Measurements from ENCODE around the gene MOV10L1. TPM values are rescaled to one million over a fixed set of nuclear protein-coding genes. Genes with fewer than 3 reads are reported as not detected.

MOV10L1 gene
- polyA plus RNA-seq, 10 donors, result 0.12 to 0.61 (median 0.39) TPM

DNA sequence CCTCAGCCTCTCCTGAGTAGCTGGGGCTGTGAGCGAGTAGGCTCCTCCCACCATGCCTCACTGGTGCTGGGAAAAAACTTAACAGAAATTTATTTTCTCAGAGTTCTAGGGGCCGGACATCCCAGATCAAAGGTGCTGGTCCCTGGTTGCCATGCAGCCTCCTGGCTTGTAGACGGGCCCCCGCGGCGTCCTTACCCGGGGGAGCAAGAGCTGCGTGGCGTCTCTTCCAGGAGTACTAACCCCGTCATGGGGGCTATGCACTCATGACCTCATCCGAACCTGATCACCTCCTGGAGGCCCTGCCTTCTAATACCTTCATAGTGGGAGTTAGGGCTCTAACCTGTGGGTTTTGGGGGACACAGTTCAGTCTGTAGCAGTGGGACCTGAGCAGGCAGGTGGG lies 98.5 kb downstream of the MOV10L1 start:
- no peak for DNase-seq

DNA sequence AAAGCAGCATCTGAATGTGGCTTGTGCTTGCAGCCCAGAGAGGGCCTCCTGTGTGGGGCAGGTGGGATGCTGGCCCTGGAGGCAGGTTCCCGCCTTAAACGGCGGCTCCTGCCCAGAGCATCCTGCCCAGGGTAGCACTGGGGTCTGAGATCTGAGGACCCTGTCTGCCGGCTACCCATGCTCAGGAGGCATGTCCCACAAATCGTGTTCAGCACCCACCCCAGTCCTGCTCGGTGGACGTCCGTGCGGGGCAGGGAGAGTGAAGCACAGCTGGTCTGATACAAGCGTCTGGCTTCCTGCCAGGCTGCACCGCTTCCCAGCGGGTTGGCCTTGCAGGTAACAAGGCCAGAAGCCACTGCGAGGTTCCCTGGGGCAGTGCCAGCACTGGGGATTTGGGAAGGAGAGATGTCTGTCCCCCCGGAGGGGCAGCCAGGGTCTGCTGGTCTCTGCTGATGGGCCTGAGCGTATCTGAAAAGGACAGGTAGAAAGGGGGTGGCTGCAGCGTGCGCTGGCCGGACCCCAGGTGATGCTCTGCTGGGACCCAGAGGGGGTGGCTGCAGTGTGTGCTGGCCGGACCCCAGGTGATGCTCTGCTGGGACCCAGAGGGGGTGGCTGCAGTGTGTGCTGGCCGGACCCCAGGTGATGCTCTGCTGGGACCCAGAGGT lies 99.5 kb downstream of the MOV10L1 start:
- no peak for DNase-seq

DNA sequence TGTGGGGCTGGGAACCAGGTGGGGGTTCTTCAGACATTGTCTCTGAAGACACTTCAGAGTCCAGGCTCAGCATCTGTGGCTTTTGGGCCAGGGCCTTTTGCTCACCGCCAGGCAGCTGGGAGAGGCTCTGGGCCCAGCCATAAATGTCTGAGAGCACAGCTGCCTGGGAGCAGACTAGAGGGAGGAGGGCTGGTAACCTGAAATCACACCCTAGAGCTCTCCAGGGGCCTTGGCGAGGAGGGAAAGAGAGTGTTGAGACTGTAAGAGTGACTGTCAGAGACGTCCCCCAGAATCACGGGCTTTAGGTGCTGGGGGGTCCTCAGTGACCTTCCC lies 100.0 kb downstream of the MOV10L1 start:
- DNase-seq, result peak; percentile 44 to 85 (median 44)

DNA sequence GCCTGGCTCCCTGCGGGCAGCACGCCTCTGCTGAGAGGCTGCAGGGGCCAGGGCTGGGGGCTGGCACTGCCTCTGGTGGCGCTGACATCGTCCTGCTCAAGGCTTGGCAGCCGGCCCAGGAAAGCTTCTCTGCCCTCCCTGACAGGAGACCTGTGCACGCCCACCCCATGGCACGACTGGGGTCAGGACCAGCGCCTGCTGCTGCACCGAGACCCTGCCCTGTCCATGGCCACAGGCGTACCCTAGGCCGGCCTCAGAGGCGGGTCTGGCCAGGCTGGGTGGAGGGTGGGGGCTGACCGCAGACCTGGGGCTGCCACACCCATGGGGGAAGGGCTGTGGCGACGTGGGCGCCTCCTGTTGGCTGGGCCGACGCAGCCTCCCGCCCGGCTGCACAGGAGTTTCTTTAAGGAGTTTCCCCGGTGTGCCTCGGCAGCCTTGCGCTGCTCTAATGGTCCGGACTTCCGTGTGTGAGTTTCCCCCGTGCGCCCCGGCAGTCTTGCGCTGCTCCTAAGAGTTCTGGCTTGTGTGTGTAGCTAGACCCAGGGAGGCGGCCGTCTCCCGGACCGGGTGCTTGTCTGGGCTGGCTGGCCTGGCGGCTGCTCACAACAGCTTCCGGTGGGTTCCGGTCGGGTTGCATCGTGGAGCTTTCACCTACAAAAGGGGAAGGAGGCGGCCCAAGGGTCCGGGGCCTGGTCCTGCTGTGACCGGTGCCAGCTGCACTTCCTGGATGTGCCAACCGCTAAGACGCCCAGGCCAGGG lies 100.6 kb downstream of the MOV10L1 start:
- peak in 1 of 3 donors; percentile 80 for DNase-seq

DNA sequence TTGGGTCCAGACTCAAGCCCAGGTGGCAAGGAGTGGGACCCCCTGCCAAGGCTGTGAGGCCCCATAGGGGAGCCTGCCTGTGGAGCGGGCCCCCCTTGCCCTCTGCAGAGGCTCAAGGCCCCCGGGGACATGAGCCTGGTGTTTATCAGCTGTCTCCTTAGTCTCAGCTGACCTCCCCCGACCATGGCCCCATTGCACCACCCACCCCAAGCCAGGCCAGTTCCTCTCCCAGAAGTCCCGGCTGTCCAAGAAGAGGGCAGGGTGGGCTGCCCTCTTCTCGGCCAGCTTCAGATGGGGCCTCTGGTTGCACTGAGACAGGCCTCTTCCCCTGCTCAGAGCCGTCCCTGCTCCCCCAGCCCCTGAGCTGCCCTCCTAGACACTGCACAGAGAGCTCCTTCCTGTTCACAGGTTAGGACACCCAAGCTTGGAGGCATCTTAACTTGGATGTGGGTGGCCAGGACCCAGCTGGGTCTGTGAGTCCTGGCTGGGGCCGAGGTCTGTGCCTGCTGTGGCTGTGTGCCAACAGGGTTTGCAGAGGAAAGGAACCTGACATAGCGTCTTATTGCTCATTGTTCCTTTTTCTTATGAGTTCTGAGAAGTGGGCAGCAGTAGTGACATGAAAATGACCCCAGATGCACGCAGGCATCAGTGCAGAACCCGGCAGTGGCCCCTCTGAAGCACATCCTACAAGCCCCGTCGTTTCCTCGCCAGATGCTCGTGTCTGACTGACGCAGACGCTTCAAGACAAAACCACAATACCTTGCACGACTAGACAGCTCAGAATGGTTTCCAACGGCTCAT lies 101.3 kb downstream of the MOV10L1 start:
- peak in 1 of 3 donors; percentile 60 for DNase-seq

DNA sequence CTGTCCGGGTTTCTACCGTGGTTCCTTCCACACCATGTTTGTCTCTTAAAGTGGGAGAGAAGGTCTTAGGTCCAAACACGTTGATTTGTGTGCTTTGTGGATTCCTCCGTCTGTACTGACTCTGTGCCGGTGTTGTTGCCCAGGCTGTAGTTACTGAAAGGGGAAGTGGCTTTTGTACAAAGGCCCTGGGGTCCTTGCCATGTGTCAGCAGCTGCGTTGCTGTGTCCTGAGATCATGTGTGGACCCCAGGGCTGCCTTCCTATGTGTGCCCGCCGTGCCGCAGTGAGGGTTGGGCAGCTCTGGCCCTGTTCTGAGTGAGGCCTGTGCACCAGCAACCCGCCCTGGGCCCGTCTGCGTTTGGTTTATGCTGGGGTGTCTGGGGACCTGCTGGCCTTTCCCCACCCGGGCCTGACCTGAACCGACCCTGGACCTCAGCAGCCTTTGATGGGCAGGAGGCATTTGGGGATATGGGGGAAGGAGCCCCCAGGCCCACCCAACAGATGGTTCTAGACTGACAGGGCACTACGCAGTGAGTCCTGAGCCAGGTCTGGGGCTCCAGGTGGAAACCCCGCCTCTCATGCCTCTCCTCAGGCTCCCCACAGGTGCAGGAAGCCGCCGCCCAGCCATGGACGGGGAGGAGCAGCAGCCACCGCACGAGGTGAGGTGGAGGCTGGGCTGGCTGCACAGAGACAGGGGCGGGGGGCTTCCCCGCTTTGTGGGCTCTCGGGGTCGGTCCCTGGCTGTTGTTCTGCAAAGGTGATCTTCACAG lies 102.8 kb downstream of the MOV10L1 start:
- DNase-seq, result no peak

DNA sequence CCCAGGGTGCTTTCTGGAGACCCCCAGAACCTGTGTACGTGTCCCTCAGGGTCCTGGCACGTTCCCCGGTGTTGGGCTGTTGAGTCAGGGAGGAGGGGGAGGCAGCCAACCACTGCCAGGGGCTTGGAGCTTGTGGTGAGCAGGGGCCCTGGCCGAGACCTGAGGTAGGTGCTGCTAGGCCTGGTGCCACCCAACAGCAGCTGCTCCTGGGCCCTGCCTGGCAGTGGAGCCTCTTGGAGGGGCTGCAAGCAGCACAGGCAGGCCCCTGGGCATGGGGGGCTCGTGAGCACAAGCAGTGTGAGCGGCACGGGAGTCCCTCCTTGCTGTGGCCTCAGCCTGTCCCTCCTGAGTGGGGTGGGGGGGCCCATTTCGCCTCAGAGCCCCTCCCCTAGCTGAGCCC lies 103.8 kb downstream of the MOV10L1 start:
- DNase-seq, result no peak

DNA sequence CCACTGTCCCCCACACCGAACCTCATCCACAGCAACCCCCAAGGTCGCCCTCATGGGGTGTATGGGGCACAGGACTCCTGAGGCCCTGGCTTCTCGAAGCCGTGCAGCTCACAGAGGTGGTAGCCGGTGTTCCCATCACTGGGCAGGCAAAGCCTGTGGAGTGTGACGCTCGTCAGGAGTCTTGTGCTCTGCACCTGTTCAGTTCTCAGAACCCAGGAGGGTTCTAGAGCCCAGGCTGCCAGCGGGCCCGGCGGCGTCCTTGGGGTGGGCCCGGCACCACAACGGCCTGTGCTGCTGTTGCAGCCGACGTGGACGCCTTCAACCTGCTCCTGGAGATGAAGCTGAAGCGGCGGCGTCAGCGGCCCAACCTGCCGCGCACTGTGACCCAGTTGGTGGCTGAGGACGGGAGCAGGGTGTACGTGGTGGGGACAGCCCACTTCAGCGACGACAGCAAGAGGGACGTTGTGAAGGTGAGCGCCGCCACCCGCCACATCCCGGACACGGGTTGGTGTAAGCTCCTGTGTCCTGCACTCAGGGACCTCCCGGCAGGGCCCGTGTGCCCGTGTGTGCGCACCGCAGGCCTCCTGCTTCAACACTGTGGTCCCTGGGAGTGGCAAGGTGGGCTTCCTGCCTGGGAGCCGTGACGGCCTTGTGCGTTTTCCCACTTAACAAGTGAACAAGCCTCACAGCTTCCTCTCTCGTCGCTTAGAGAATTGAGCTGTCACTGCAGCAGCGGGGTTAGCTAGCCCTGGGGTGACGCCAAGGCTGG lies 104.4 kb downstream of the MOV10L1 start:
- DNase-seq, result no peak

DNA sequence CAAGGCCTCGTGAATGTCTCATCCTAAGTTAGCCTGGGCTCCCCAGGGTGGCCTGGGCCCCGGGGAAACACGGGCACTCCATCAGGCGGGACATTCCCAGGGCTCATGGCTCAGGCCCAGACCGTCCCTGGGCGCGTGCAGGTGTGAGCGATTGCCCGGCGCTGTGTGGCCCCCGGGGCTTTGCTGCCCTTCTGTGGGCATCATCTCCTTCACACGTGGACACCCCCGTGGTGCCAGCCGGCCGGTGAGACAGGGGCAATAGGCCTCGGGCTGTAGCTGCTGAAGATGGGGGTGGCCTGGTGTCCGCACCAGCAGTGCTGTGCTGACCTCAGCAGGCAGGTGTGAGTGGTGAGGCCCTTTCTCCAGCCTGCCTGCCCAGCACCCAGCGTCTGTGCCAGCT lies 106.5 kb downstream of the MOV10L1 start:
- DNase-seq, result no peak

DNA sequence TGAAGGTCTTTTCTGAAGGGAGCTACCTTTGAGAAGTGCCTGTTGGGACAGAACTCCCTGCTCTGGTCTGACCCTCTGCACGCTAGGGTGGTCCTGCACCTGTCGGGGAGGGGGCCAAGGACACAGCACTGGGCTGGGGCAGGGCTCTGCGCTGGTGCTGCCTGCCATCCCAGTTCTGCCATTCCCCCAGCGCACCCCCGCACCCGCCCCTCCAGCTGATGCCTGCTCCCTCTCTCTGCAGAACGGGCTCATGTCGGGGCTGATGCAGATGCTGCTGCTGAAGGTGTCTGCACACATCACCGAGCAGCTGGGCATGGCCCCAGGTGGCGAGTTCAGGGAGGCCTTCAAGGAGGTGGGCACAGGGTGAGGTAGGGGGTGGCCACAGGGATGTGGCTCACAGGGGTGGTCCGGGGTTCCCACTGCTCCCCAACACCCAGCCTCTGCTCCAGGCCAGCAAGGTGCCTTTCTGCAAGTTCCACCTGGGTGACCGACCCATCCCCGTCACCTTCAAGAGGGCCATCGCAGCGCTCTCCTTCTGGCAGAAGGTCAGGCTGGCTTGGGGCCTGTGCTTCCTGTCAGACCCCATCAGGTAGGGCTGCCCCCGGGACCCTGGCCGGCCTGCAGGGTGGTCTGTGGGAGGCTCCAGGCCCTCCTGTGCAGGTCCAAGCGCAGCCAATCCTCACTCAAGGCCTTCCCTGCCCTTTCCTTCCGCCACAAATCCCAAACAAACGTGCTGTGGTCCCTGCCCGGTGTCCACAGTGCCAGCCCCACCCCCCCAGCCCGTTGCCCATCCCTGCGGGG lies 107.4 kb downstream of the MOV10L1 start:
- no peak for DNase-seq

DNA sequence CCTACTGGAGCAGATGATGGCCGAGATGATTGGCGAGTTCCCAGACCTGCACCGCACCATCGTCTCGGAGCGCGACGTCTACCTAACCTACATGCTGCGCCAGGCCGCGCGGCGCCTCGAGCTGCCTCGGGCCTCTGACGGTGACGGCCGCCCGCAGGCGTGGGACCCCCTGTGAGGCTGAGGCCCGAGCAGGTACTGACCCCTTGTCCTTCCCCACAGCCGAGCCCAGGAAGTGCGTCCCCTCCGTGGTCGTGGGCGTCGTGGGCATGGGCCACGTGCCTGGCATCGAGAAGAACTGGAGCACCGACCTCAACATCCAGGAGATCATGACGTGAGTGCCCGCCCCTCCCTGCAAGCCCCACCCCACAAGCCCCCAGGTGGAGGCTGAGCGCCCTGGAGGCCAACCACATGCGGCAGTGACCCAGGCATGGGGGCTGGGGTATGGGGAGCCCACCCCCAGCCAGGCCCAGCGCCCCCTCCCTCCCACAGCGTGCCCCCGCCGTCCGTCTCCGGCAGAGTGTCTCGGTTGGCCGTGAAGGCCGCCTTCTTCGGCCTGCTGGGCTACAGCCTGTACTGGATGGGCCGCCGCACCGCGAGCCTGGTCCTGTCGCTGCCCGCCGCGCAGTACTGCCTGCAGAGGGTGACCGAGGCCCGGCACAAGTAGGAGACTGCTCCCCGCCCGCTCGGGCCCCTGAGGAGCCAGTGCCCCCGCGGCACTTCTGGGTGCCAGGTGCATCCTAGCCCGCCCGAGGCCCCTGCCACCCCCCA lies 108.2 kb downstream of the MOV10L1 start:
- DNase-seq, result no peak

DNA sequence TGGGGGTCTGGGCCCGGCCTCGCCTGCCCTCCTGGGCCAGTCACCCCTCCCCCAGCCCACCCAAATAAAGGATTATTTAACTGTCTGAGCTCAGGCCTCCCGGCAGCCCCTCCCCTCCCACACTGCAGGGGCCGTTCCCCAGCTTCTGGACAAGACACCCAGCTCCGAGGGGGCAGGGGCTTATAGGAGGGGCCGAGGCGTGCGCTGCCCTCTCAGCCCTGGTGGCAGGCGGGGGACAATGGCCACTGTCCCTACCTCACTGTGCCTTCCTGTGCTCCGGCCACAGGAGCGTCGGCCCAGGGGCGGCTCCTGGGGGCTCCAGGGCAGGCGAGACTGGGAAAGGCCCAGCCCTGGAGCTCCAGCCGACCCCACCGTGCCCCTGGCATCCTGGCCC lies 108.8 kb downstream of the MOV10L1 start:
- DNase-seq, result no peak

DNA sequence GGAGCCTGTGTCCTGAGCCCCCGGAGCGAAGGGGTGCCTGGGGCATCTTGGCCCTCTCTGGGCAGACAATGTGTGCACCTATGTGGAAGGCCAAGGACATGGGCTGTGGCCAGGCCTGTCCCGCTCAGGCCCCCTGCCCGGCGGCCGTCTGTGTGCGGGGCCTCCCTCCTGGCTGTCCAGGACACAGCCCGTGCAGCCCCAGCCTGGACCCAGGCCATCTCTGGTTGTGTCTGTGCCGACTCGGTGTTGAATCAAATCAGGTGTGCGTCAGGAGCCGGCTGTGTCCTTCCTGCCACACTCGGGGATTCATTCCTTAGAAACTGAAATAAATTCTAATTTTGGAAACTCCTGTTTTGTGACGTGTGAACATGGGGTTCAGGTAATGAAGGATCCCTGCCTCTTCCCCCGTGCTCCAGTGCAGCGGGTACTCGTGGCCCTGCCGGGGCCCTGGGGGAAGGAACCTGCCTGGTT lies 109.5 kb downstream of the MOV10L1 start:
- no peak for DNase-seq

DNA sequence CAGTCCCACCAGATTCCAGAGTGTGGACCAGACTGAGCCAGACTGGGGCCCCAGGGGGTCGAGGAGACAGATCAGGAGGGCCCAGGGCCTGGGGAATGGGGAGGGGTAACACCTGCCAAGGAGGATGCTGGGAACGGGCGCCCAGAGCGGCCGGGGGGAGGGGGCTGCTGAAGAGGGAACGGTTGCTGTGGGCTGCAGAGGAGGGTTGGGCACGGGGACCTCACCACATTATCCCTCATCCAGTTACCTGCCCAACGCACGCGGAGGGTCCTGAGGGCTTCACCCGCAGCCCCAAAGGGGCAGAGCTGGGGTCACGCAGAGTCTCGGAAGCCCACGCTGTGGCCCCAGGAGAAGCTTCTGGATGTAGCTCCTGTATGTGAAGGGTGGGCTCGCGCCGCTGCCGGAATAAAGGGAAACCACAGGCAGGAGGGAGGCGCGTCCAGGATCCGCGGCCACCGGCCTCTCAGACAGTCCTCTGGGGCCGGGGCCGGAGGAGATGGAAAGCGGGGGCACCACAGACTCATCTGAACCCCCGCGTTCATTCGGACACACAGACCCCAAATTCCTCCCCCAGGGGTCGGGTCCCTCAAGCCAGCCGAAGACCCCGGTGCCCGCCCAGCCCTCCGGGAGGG lies 110.1 kb downstream of the MOV10L1 start:
- DNase-seq, result no peak

DNA sequence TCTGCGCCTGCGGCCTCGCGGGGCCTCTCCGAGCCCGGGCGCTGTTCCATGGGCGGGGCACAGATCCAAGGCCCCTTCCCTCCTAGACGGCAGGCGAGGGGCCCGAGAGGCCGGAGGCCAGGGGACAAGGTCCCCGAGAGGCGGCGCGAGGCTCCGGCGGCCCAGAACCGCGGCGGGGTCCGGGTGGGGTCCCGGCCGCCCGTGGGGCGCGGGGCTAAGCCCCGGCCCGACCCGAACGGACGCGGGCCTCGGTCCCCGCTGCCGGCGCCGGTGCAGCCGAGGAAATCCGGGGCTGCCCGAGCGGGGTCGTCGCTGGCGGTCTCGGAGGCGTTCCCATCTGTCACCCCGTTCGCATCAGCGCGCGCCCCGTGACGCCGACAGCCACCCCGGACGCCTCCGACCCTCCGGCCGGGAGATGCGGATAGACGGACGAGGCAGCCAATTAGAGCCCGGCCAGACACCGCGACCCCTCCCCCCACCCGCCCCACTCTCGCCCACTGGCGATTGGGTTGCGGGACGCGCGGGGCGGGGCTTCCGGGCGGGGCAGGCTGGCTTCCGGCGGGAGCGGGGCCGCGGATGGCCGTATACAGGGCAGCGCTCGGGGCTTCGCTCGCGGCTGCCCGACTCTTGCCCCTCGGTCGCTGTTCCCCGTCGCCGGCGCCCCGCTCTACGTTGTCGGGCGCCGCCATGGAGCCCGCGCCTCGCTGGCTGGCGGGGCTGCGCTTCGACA lies 110.8 kb downstream of the MOV10L1 start, which contains the start of gene SELENOO:
SELENOO (plus strand) TSS at position 551 of the 730 bp plus-strand sequence; CDS start at position 577, 26 bp downstream.
- peak; percentile 88 to 95 (median 95) for DNase-seq

DNA sequence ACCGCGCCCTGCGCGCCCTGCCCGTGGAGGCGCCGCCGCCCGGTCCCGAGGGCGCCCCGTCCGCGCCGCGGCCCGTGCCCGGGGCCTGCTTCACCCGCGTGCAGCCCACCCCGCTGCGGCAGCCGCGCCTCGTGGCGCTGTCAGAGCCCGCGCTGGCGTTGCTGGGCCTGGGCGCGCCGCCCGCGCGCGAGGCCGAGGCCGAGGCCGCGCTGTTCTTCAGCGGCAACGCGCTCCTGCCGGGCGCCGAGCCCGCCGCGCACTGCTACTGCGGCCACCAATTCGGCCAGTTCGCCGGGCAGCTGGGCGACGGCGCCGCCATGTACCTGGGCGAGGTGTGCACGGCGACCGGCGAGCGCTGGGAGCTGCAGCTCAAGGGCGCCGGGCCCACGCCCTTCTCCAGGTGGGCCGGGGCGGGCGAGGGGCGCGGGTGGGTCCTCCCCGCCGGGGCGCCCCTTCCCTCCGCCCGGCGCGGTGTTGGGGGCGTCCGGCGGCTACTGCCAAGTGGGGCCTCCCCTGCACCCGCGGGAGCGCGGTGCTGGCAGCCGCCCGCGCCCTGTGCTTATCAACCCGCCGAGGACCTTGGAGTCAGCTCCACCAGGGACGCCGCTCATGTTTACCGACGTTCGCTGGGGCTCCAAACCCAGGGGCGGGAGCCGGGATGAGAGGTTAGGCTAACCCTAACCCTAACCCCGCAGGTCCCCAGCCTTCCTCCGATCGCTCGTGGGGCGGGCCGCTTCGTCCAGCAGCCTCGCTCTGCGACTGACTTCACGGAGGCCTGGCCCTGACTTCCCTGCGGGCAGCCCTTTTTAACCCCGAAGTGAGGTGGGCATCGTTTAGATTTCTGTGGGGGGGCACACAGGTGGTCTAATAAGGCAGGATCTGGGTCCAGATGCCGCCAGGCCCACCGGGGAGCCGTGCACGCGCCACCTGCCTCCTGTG lies 111.7 kb downstream of the MOV10L1 start:
- no peak for DNase-seq

DNA sequence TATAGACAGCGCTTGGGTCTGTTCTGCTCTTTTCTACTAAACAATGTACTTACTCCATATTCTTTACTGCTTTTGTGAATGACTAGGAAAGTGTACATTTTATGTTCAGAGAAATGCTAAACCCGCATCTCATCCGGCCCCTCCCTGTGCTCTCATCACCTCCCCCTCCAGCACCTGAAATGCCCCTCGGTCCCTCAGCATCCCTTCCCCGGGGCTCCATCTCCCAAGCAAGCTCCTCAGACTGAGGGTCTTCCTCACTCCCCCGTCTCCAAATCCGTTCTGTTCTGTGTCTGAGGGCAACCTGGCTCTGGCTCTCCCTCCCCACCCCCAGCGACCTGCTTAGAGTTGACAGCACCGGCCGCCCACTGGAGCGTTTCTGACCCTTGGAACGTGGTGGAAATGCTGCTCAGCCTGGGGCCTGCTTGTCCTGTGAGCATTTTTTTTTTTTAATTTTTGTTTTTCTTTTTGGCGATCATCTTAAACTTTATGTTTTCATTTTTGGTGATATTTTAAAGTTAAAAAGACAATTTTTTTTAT lies 112.4 kb downstream of the MOV10L1 start:
- DNase-seq, result no peak

Data from muscle of back (tissue), 11 donors.